ENCODE results near the gene STAC.

STAC gene

GRCh38 chr3:36482256-36482655 lies 102.0 kb downstream of the STAC start:
- no peak overlapping the region for H3K4me3 ChIP-seq (replicated peaks; ENCODE audit: low read depth, low read length)
- no peak for TF ChIP-seq CTCF (IDR thresholded peaks at IDR 0.05; ENCODE audit: insufficient read depth, low read length, poor library complexity, severe bottlenecking)
- DNase-seq (ENCODE audit: extremely low read depth, insufficient read length), result no peak

GRCh38 chr3:36482880-36483279 lies 102.6 kb downstream of the STAC start:
- no peaks in the 10 kb centered on the region for H3K27me3 ChIP-seq (replicated peaks; ENCODE audit: control insufficient read depth, insufficient read depth, low read length)
- no peak overlapping the region for H3K4me3 ChIP-seq (replicated peaks; ENCODE audit: low read depth, low read length)
- H3K36me3 ChIP-seq (ENCODE audit: control insufficient read depth, insufficient read depth, low read length), result no peaks in the 10 kb centered on the region
- no peak for DNase-seq (ENCODE audit: extremely low read depth, insufficient read length)
- TF ChIP-seq CTCF (IDR thresholded peaks at IDR 0.05; ENCODE audit: insufficient read depth, low read length, poor library complexity, severe bottlenecking), result no peak

More at GRCh38 chr3:36482256-36482655, 102.0 kb downstream of the STAC start:
- Histone ChIP-seq H3K36me3 (ENCODE audit: control insufficient read depth, insufficient read depth, low read length) (no peaks in the 10 kb centered on the region), H3K27me3 (replicated peaks; ENCODE audit: control insufficient read depth, insufficient read depth, low read length) (no peaks in the 10 kb centered on the region)

- no peak for DNase-seq (ENCODE audit: extremely low read depth, insufficient read length)
- H3K4me3 ChIP-seq (replicated peaks; ENCODE audit: low read depth, low read length), result no peak overlapping the region
- no peaks in the 10 kb centered on the region for H3K27me3 ChIP-seq (replicated peaks; ENCODE audit: control insufficient read depth, insufficient read depth, low read length)
- H3K36me3 ChIP-seq (ENCODE audit: control insufficient read depth, insufficient read depth, low read length), result no peaks in the 10 kb centered on the region
- TF ChIP-seq CTCF (IDR thresholded peaks at IDR 0.05; ENCODE audit: insufficient read depth, low read length, poor library complexity, severe bottlenecking), result no peak
Observed at GRCh38 chr3:36483709-36484108, 103.4 kb downstream of the STAC start.

GRCh38 chr3:36484386-36484785 lies 104.1 kb downstream of the STAC start:
- no peaks in the 10 kb centered on the region for H3K36me3 ChIP-seq (ENCODE audit: control insufficient read depth, insufficient read depth, low read length)
- TF ChIP-seq CTCF (IDR thresholded peaks at IDR 0.05; ENCODE audit: insufficient read depth, low read length, poor library complexity, severe bottlenecking), result no peak
- DNase-seq (ENCODE audit: extremely low read depth, insufficient read length), result no peak
- no peaks in the 10 kb centered on the region for H3K27me3 ChIP-seq (replicated peaks; ENCODE audit: control insufficient read depth, insufficient read depth, low read length)
- H3K4me3 ChIP-seq (replicated peaks; ENCODE audit: low read depth, low read length), result no peak overlapping the region

GRCh38 chr3:36486009-36486795 lies 105.9 kb downstream of the STAC start:
- H3K36me3 ChIP-seq (ENCODE audit: control insufficient read depth, insufficient read depth, low read length), result no peaks in the 10 kb centered on the region
- no peaks in the 10 kb centered on the region for H3K27me3 ChIP-seq (replicated peaks; ENCODE audit: control insufficient read depth, insufficient read depth, low read length)
- H3K4me3 ChIP-seq (replicated peaks; ENCODE audit: low read depth, low read length), result no peak overlapping the region
- no peak for DNase-seq (ENCODE audit: extremely low read depth, insufficient read length)
- TF ChIP-seq CTCF (IDR thresholded peaks at IDR 0.05; ENCODE audit: insufficient read depth, low read length, poor library complexity, severe bottlenecking), result no peak
